NOMO-1 treated with DMSO at 0.1 percent for 48 hours (cell line): ENCODE data around the gene CNOT4.
"Not testable (repeated sequence)": the region's sequence is repeated elsewhere in the genome, so short reads cannot be mapped to it uniquely, and the experiment has no call there.

Source experiments
- DNase-seq: peaks from one replicate; lab custom pipeline; 2025; ENCODE audit not compliant: unreplicated experiment; lab: John Stamatoyannopoulos, UW

CNOT4 gene

DNA sequence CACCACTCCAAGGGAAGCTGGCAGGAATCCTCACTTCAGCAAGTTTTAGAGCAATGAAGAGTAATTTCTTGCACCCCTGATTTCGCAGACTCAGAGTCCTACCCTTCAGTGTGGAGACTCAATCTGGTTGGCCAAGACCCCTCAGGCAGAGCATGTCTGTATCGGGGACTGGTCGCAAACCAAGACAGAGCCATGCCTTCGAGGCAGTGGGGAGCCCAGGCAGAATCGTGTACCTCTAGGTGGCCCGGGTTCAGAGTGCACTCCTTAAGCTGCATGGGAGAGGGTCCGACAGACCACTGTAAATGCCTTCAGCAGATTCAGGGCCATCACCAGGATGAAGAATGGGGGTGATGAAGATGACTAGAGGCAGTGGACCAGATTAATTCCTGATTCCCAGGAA lies 181.4 kb downstream of the CNOT4 start:
- no peak for DNase-seq

DNA sequence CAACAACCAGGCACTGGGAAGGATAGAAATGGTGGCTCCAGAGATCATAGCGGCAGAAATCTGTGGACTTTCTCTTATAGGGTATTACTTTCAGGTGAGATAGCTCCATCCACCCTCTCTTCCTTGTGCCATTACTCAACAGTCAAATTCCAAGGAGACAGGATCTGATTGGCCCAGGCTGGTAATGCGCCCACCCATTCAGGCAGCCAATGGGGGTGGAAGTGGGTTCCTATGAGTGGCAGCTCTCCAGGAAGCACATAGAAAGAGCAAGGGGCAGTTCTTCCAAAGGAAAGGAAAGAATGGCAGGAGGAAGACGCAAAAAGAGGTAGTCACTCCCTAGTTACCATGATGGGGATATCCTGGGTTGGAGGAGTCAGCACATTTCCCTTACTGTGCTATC lies 181.8 kb downstream of the CNOT4 start:
- no peak for DNase-seq

DNA sequence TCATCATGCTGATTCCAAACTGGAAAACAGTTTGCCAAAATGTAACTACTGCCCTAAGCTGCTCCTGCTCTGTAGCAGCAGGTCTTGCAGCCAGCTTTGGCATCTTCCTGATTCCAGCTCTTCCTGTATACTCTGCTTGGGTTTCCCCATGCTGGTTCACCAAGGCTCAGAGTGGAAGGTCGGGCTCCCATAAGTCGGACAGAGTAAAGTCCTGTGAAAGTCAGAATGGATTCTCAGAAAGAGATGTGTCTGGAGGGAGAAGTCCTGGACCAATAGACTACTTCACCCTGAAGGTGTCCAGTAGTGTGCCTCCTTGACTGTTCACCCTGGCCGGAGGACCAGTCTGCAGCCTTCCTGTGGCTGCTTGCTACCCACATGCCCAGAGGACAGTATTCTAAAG lies 182.4 kb downstream of the CNOT4 start:
- DNase-seq: no peak

DNA sequence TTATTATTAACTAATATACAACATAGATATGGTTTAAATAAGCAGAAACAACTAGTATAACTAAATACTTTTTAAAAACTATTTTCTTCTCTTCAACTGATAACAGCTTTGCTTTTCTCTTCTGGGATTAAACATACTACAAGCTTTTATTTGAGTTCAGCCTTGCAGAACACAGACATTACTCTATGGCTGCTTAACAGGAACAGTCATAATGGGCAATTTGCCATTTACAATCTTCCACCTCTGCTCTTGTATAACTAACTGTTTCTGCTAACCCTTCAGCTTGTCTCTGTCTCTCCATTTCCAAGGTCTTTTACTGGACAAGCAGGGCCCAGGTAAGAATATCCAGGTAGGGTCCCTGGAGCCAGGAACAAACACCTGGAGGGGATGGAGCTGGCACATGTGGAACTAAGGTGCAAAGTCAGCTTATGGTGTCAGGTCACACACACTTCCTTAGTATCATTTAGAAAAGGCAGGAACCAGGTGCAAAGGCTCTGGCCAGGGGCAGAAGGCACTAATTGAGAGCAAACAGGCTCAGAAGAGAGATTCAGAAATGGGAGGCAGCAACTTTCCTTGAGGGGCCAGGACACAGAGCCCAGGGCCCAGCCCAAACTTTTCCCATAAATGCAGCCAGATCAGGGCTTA lies 183.1 kb downstream of the CNOT4 start:
- no peak for DNase-seq

- no peak for DNase-seq
Measured at GRCh38 chr7:135322571-135323340, 187.1 kb downstream of the CNOT4 start.

- no peak for DNase-seq
Measured at GRCh38 chr7:135321556-135321955, 188.3 kb downstream of the CNOT4 start.

DNA sequence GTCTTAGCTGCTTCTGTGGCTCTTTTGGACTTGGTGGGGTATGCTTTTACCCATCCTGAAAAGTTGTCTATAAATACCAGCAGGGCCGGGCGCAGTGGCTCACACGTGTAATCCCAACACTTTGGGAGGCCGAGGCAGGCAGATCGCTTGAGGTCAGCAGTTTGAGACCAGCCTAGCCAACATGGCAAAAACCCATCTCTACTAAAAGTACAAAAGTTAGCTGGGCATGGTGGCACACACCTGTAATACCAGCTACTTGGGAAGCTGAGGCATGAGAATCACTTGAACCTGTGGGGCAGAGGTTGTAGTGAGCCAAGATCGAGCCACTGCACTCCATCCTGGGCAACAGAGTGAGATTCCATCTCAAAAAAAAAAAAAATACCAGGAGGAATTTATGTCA lies 188.9 kb downstream of the CNOT4 start:
- not testable (repeated sequence) for DNase-seq

GRCh38 chr7:135320268-135320667 lies 189.6 kb downstream of the CNOT4 start:
- DNase-seq: no peak

- DNase-seq: no peak
Measured at GRCh38 chr7:135317676-135318325, 192.1 kb downstream of the CNOT4 start.

GRCh38 chr7:135316648-135317313 lies 193.1 kb downstream of the CNOT4 start:
- DNase-seq: no peak

DNA sequence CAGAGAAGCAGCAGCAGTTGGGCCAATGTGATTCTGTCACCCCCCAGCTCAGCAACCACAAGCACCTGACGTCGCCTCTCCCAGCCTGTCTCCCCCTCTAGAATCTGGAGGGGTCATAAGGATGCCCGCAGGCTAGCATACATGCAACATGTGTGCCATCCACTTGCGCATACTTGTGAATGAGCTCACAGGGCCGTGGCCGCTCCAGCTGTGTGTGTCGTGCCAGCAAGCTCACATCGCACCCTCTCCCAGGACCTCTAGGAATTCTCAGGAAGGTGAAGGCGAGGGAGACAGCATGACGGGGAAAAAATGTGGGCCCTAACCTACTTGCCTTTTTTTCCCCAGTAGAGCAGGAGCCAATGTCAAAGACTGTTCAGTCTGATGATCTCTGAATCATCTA lies 195.9 kb downstream of the CNOT4 start:
- DNase-seq: no peak
